HEK293T (cell line): ENCODE results near the gene IGSF21.

ENCODE experiments used
- BHLHE40 ChIP-seq: fragments of 450-650 bp; IDR thresholded peaks from 2 replicates; pipeline ENCODE4 v1.6.1; 2016; ENCODE audit warnings: mild to moderate bottlenecking, moderate library complexity, borderline replicate concordance
- SP1 ChIP-seq: fragments of 450-650 bp; IDR thresholded peaks from 2 replicates; pipeline ENCODE4 v1.6.1; 2017

GRCh38 chr1:18179009-18179408 lies 71.4 kb downstream of the IGSF21 start:
- TF ChIP-seq SP1 (no peak), BHLHE40 (no peak)
